SK-N-SH treated with all-trans-retinoic acid at 6 μM for 48 hours (cell line): ENCODE data around the gene STEAP1B.

Experiments
- ATAC-seq: fragments of 200-7000 bp; cut with Tn5 transposase; 3 replicates; pipeline ENCODE4 v1.9.1; 2020; ENCODE audit warnings: mild to moderate bottlenecking, moderate library complexity
- ARNTL ChIP-seq: fragments of 450-650 bp; formaldehyde crosslinking; IDR thresholded peaks from 2 replicates; pipeline ENCODE4 v1.5.0; 2020; ENCODE audit warnings: low read depth, mild to moderate bottlenecking, moderate library complexity, borderline replicate concordance
- BACH2 ChIP-seq: fragments of 250-450 bp; sonication (Bioruptor Pico); IDR thresholded peaks from 2 replicates; pipeline ENCODE4 v1.9.0; 2021; ENCODE audit warnings: mild to moderate bottlenecking, borderline replicate concordance
- CREB5 ChIP-seq: fragments of 250-450 bp; sonication (Bioruptor Pico); IDR thresholded peaks from 2 replicates; pipeline ENCODE4 v1.5.1; 2020; ENCODE audit warnings: low read depth, mild to moderate bottlenecking, moderate library complexity
- CSRNP3 ChIP-seq: fragments of 250-450 bp; sonication (Bioruptor Pico); IDR thresholded peaks from 2 replicates; pipeline ENCODE4 v1.5.1; 2021; ENCODE audit warnings: mild to moderate bottlenecking, moderate library complexity
- ESRRG ChIP-seq: fragments of 250-450 bp; sonication (Bioruptor Pico); IDR thresholded peaks from 2 replicates; pipeline ENCODE4 v1.6.1; 2021; ENCODE audit warnings: mild to moderate bottlenecking
- GLIS3 ChIP-seq: fragments of 250-450 bp; sonication (Bioruptor Pico); IDR thresholded peaks from 2 replicates; pipeline ENCODE4 v1.5.0; 2020; ENCODE audit warnings: mild to moderate bottlenecking, moderate library complexity
- ISL1 ChIP-seq: fragments of 250-450 bp; sonication (Bioruptor Pico); IDR thresholded peaks from 2 replicates; pipeline ENCODE4 v2.1.2; 2022; ENCODE audit warnings: mild to moderate bottlenecking, moderate library complexity
- OSR1 ChIP-seq: fragments of 250-450 bp; sonication (Bioruptor Pico); IDR thresholded peaks from 2 replicates; pipeline ENCODE4 v1.8.0; 2022; ENCODE audit warnings: moderate library complexity, mild to moderate bottlenecking, inconsistent platforms
- PATZ1 ChIP-seq: fragments of 250-450 bp; sonication (Bioruptor Pico); IDR thresholded peaks from 2 replicates; pipeline ENCODE4 v1.8.0; 2020; ENCODE audit warnings: mild to moderate bottlenecking, moderate library complexity, borderline replicate concordance
- POU6F1 ChIP-seq: fragments of 250-450 bp; sonication (Bioruptor Pico); IDR thresholded peaks from 2 replicates; pipeline ENCODE4 v1.8.0; 2021; ENCODE audit warnings: low read depth, mild to moderate bottlenecking, moderate library complexity, borderline replicate concordance
- PPARA ChIP-seq: fragments of 250-450 bp; sonication (Bioruptor Pico); IDR thresholded peaks from 2 replicates; pipeline ENCODE4 v1.5.0; 2020; ENCODE audit warnings: mild to moderate bottlenecking, borderline replicate concordance
- RARB ChIP-seq: fragments of 250-450 bp; sonication (Bioruptor Pico); IDR thresholded peaks from 2 replicates; pipeline ENCODE4 v1.8.0; 2021; ENCODE audit warnings: mild to moderate bottlenecking, moderate library complexity
- TCF4 ChIP-seq: fragments of 250-450 bp; sonication (Bioruptor Pico); IDR thresholded peaks from 2 replicates; pipeline ENCODE4 v1.8.0; 2021; ENCODE audit warnings: mild to moderate bottlenecking, moderate library complexity, borderline replicate concordance
- TOX ChIP-seq: fragments of 250-450 bp; sonication (Bioruptor Pico); IDR thresholded peaks from 2 replicates; pipeline ENCODE4 v1.8.0; 2021; ENCODE audit warnings: mild to moderate bottlenecking, moderate library complexity, borderline replicate concordance
- TSHZ2 ChIP-seq: fragments of 250-450 bp; sonication (Bioruptor Pico); IDR thresholded peaks from 2 replicates; pipeline ENCODE4 v1.5.0; 2020; ENCODE audit warnings: mild to moderate bottlenecking, moderate library complexity
- ZC3H10 ChIP-seq: fragments of 250-450 bp; sonication (Bioruptor Pico); IDR thresholded peaks from 2 replicates; pipeline ENCODE4 v1.5.1; 2021; ENCODE audit warnings: mild to moderate bottlenecking, moderate library complexity
- ZFP30 ChIP-seq: fragments of 450-650 bp; formaldehyde crosslinking; IDR thresholded peaks from 2 replicates; pipeline ENCODE4 v1.5.0; 2022; ENCODE audit warnings: mild to moderate bottlenecking, moderate library complexity
- ZNF565 ChIP-seq: fragments of 450-650 bp; formaldehyde crosslinking; conservative IDR thresholded peaks from 2 replicates; pipeline ENCODE4 v1.5.0; 2020; ENCODE audit warnings: low read depth, mild to moderate bottlenecking, moderate library complexity
- ZNF70 ChIP-seq: fragments of 450-650 bp; formaldehyde crosslinking; IDR thresholded peaks from 2 replicates; pipeline ENCODE4 v1.5.0; 2020; ENCODE audit warnings: mild to moderate bottlenecking, moderate library complexity
- ZNF8 ChIP-seq: fragments of 450-650 bp; formaldehyde crosslinking; IDR thresholded peaks from 2 replicates; pipeline ENCODE4 v1.5.0; 2020; ENCODE audit warnings: mild to moderate bottlenecking, moderate library complexity

Gene STEAP1B

GRCh38 chr7:22417841-22418240 lies 82.1 kb downstream of the STEAP1B start:
- ATAC-seq, result no peak; the same call in 2 of the 3 replicates
- TF ChIP-seq ISL1 (CRISPR knock-in tag) (no peak), CREB5 (CRISPR knock-in tag) (no peak), POU6F1 (CRISPR knock-in tag) (no peak), ZNF8 (CRISPR knock-in tag) (no peak), ARNTL (no peak), ESRRG (CRISPR knock-in tag) (no peak), BACH2 (CRISPR knock-in tag) (no peak), TOX (CRISPR knock-in tag) (no peak), ZNF565 (CRISPR knock-in tag) (no peak), RARB (CRISPR knock-in tag) (no peak), PATZ1 (CRISPR knock-in tag) (no peak)

GRCh38 chr7:22417349-22417748 lies 82.6 kb downstream of the STEAP1B start:
- TF ChIP-seq GLIS3 (CRISPR knock-in tag) (no peak), PPARA (CRISPR knock-in tag) (no peak), TCF4 (CRISPR knock-in tag) (peak; percentile 27; the same call in 1 of the 2 replicates), ZC3H10 (CRISPR knock-in tag) (no peak), ISL1 (CRISPR knock-in tag) (peak; percentile 41), ZNF8 (CRISPR knock-in tag) (no peak), OSR1 (CRISPR knock-in tag) (no peak), TSHZ2 (CRISPR knock-in tag) (0 out of 2 replicates have a peak, but pooled peaks have one; percentile 12), BACH2 (CRISPR knock-in tag) (no peak), ZNF70 (CRISPR knock-in tag) (no peak), CSRNP3 (CRISPR knock-in tag) (no peak), ZFP30 (no peak), TOX (CRISPR knock-in tag) (no peak)

GRCh38 chr7:22414424-22414823 lies 85.6 kb downstream of the STEAP1B start:
- TF ChIP-seq POU6F1 (CRISPR knock-in tag), result no peak
- no peak for TF ChIP-seq BACH2 (CRISPR knock-in tag)
- no peak for TF ChIP-seq RARB (CRISPR knock-in tag)
- no peak for TF ChIP-seq ARNTL
- TF ChIP-seq TOX (CRISPR knock-in tag), result no peak
- ATAC-seq, result no peak

More at GRCh38 chr7:22417349-22417748, 82.6 kb downstream of the STEAP1B start:
- peak; percentile 82 for ATAC-seq
